Measurements from ENCODE around the gene GCNT2.
A peak's percentile ranks its signal among the peaks of the same experiment; 100 is the strongest.
"Not testable (repeated sequence)": the region's sequence is repeated elsewhere in the genome, so short reads cannot be mapped to it uniquely, and the experiment has no call there.

The GCNT2 gene

GRCh38 chr6:10662742-10663141 lies 141.6 kb downstream of the GCNT2 start:
- Histone ChIP-seq H3K9me3 (no peaks in the 10 kb centered on the region), H3K4me3 (ENCODE audit: low read depth, low read length) (no peak overlapping the region), H3K27me3 (no peaks in the 10 kb centered on the region), H3K36me3 (no peaks in the 10 kb centered on the region), H3K4me1 (no peaks in the 10 kb centered on the region)
- TF ChIP-seq CTCF (IDR thresholded peaks at IDR 0.05; ENCODE audit: low read depth, low read length) = no peak
- no peak for DNase-seq

- not testable (repeated sequence) for H3K4me1 ChIP-seq; H3K4me3 ChIP-seq (ENCODE audit: low read depth, low read length); H3K27me3 ChIP-seq; H3K36me3 ChIP-seq; DNase-seq; H3K9me3 ChIP-seq
Observed at GRCh38 chr6:10665595-10665994, 144.4 kb downstream of the GCNT2 start.

- no peaks in the 10 kb centered on the region for H3K36me3 ChIP-seq
- no peak for TF ChIP-seq CTCF (IDR thresholded peaks at IDR 0.05; ENCODE audit: low read depth, low read length)
Observed at GRCh38 chr6:10668126-10668917, 147.2 kb downstream of the GCNT2 start.

GRCh38 chr6:10676403-10676802 lies 155.3 kb downstream of the GCNT2 start:
- Histone ChIP-seq H3K4me1 (no peaks in the 10 kb centered on the region), H3K27me3 (no peaks in the 10 kb centered on the region), H3K36me3 (no peaks in the 10 kb centered on the region), H3K4me3 (ENCODE audit: low read depth, low read length) (no peak overlapping the region), H3K9me3 (no peaks in the 10 kb centered on the region)
- no peak for TF ChIP-seq CTCF (IDR thresholded peaks at IDR 0.05; ENCODE audit: low read depth, low read length)
- peak; percentile 42 for DNase-seq

More at GRCh38 chr6:10668126-10668917, 147.2 kb downstream of the GCNT2 start:
- no peak for DNase-seq
- Histone ChIP-seq H3K27me3 (no peaks in the 10 kb centered on the region), H3K4me3 (ENCODE audit: low read depth, low read length) (no peak overlapping the region), H3K4me1 (no peaks in the 10 kb centered on the region), H3K9me3 (no peaks in the 10 kb centered on the region)

GRCh38 chr6:10678456-10678855 lies 157.3 kb downstream of the GCNT2 start:
- no peaks in the 10 kb centered on the region for H3K9me3 ChIP-seq
- no peak for TF ChIP-seq CTCF (IDR thresholded peaks at IDR 0.05; ENCODE audit: low read depth, low read length)
- no peak overlapping the region for H3K4me3 ChIP-seq (ENCODE audit: low read depth, low read length)
- H3K27me3 ChIP-seq = no peaks in the 10 kb centered on the region
- no peaks in the 10 kb centered on the region for H3K36me3 ChIP-seq
- H3K4me1 ChIP-seq = no peaks in the 10 kb centered on the region
- no peak for DNase-seq
